ENCODE results near the gene LRRC25.

GRCh38 chr19:18435178-18435841, 37.9 kb upstream of the LRRC25 start:
- TF ChIP-seq CTCF (conservative IDR thresholded peaks at IDR 0.05; ENCODE audit: low read length) (no peak), EZH2phosphoT487 (IDR thresholded peaks at IDR 0.05; ENCODE audit: borderline replicate concordance, low read depth, low read length) (no peak)

Data from OCI-LY7 (cell line).